OCI-LY1 (cell line): ENCODE results near the gene NID1.
"Not testable (repeated sequence)": the region's sequence is repeated elsewhere in the genome, so short reads cannot be mapped to it uniquely, and the experiment has no call there.

Experiments
- H2AFZ ChIP-seq: fragments of 200-600 bp; sonication (generic), shearing (Covaris generic); 2 replicates; pipeline ENCODE4 v1.6.0; 2014; ENCODE audit warnings: antibody characterized with exemption, mild to moderate bottlenecking, low read length
- H3F3A ChIP-seq: fragments of 200-600 bp; sonication (generic), shearing (Covaris generic); 2 replicates; pipeline ENCODE4 v1.6.0; 2014; ENCODE audit warnings: mild to moderate bottlenecking, antibody characterized with exemption, low read length, moderate library complexity; ENCODE audit not compliant: insufficient read depth
- H3K27ac ChIP-seq: fragments of 200-600 bp; sonication (generic); 2 replicates; pipeline ENCODE4 v1.5.1; 2014; ENCODE audit warnings: low read length, mixed run types, mild to moderate bottlenecking, low read depth; ENCODE audit not compliant: poor library complexity, severe bottlenecking
- H3K27me3 ChIP-seq: fragments of 200-600 bp; sonication (generic); 2 replicates; pipeline ENCODE4 v1.6.0; 2014; ENCODE audit warnings: antibody characterized with exemption, mild to moderate bottlenecking, low read length, moderate library complexity; ENCODE audit not compliant: insufficient read depth
- H3K36me3 ChIP-seq: fragments of 200-600 bp; sonication (generic); 2 replicates; pipeline ENCODE4 v1.6.1; 2014; ENCODE audit warnings: mild to moderate bottlenecking, antibody characterized with exemption, low read length, moderate library complexity, mixed read lengths; ENCODE audit not compliant: insufficient read depth
- H3K4me1 ChIP-seq: fragments of 200-600 bp; sonication (generic); 2 replicates; pipeline ENCODE4 v1.5.1; 2014; ENCODE audit warnings: mild to moderate bottlenecking, low read length, moderate library complexity; ENCODE audit not compliant: insufficient read depth, severe bottlenecking
- H3K4me2 ChIP-seq: fragments of 200-600 bp; sonication (generic), shearing (Covaris generic); 2 replicates; pipeline ENCODE4 v1.6.1; 2014; ENCODE audit warnings: low read length
- H3K4me3 ChIP-seq: fragments of 200-600 bp; sonication (generic); 2 replicates; pipeline ENCODE4 v1.5.1; 2014; ENCODE audit warnings: low read length, low read depth, mild to moderate bottlenecking, mixed read lengths; ENCODE audit not compliant: poor library complexity, severe bottlenecking
- H3K79me2 ChIP-seq: fragments of 200-600 bp; shearing (Covaris generic); 2 replicates; pipeline ENCODE4 v1.6.1; 2016; ENCODE audit warnings: mixed run types, low read length, mixed read lengths; ENCODE audit not compliant: insufficient read depth
- H3K9ac ChIP-seq: fragments of 200-600 bp; sonication (generic), shearing (Covaris generic); 2 replicates; pipeline ENCODE4 v1.6.1; 2014; ENCODE audit warnings: mild to moderate bottlenecking, low read length, mixed read lengths
- H3K9me2 ChIP-seq: fragments of 200-600 bp; sonication (generic), shearing (Covaris generic); 2 replicates; pipeline ENCODE4 v1.6.1; 2014; ENCODE audit warnings: low read depth, mild to moderate bottlenecking, low read length, mixed read lengths
- H3K9me3 ChIP-seq: fragments of 200-600 bp; shearing (Covaris generic); 2 replicates; pipeline ENCODE4 v1.6.1; 2014; ENCODE audit warnings: low read length, mixed read lengths
- H4K20me1 ChIP-seq: fragments of 200-600 bp; sonication (generic), shearing (Covaris generic); 2 replicates; pipeline ENCODE4 v1.6.0; 2016; ENCODE audit warnings: mild to moderate bottlenecking, low read length; ENCODE audit not compliant: insufficient read depth
- CTCF ChIP-seq: fragments of 200-600 bp; sonication (generic), shearing (Covaris generic); IDR thresholded peaks from 2 replicates; pipeline ENCODE4 v1.5.1; 2017; ENCODE audit warnings: mild to moderate bottlenecking, antibody characterized with exemption, low read length, moderate library complexity, mixed read lengths
- EZH2 ChIP-seq: fragments of 200-600 bp; sonication (generic), shearing (Covaris generic); IDR thresholded peaks from 2 replicates; pipeline ENCODE4 v1.8.0; 2017; ENCODE audit warnings: borderline replicate concordance, mixed run types, mild to moderate bottlenecking, antibody characterized with exemption, low read length, moderate library complexity, mixed read lengths

NID1 gene

GRCh38 chr1:236081546-236082227 is 16.8 kb upstream of the NID1 start:
- H3F3A ChIP-seq = no peaks in the 10 kb centered on the region

GRCh38 chr1:236079703-236080102 is 14.8 kb upstream of the NID1 start:
- no peak overlapping the region for H3K4me2 ChIP-seq
- H3K27ac ChIP-seq = no peak overlapping the region
- H3F3A ChIP-seq = no peaks in the 10 kb centered on the region
- H3K36me3 ChIP-seq = no peaks in the 10 kb centered on the region
- no peaks in the 10 kb centered on the region for H4K20me1 ChIP-seq
- no peak overlapping the region for H3K9ac ChIP-seq
- TF ChIP-seq CTCF (no peak), EZH2 (no peak)
- no peaks in the 10 kb centered on the region for H3K4me1 ChIP-seq
- no peaks in the 10 kb centered on the region; the same call in 1 of the 2 replicates for H3K27me3 ChIP-seq
- no peaks in the 10 kb centered on the region for H3K79me2 ChIP-seq
- H2AFZ ChIP-seq = no peak overlapping the region
- no peaks in the 10 kb centered on the region for H3K9me3 ChIP-seq
- H3K9me2 ChIP-seq = no peaks in the 10 kb centered on the region
- no peak overlapping the region for H3K4me3 ChIP-seq

More at GRCh38 chr1:236081546-236082227, 16.8 kb upstream of the NID1 start:
- Histone ChIP-seq H3K4me1 (no peaks in the 10 kb centered on the region), H3K4me3 (no peak overlapping the region), H3K9me3 (no peaks in the 10 kb centered on the region), H4K20me1 (no peaks in the 10 kb centered on the region), H3K27ac (no peak overlapping the region), H3K36me3 (no peaks in the 10 kb centered on the region), H3K4me2 (no peak overlapping the region), H2AFZ (no peak overlapping the region), H3K9ac (no peak overlapping the region), H3K9me2 (no peaks in the 10 kb centered on the region), H3K27me3 (no peaks in the 10 kb centered on the region; the same call in 1 of the 2 replicates), H3K79me2 (no peaks in the 10 kb centered on the region)
- TF ChIP-seq CTCF = no peak
- no peak for TF ChIP-seq EZH2

- no peak overlapping the region for H3K4me2 ChIP-seq
- no peak overlapping the region for H3K4me3 ChIP-seq
- H4K20me1 ChIP-seq = no peaks in the 10 kb centered on the region
- no peaks in the 10 kb centered on the region for H3K36me3 ChIP-seq
- no peak overlapping the region for H3K9ac ChIP-seq
- no peaks in the 10 kb centered on the region for H3F3A ChIP-seq
- no peaks in the 10 kb centered on the region for H3K79me2 ChIP-seq
- no peak overlapping the region for H3K27ac ChIP-seq
- no peaks in the 10 kb centered on the region for H3K9me2 ChIP-seq
- H3K27me3 ChIP-seq = no peaks in the 10 kb centered on the region; the same call in 1 of the 2 replicates
- TF ChIP-seq EZH2 (no peak), CTCF (no peak)
- H3K4me1 ChIP-seq = no peaks in the 10 kb centered on the region
- H2AFZ ChIP-seq = no peak overlapping the region
- no peaks in the 10 kb centered on the region for H3K9me3 ChIP-seq
Measured at GRCh38 chr1:236078993-236079392, 14.1 kb upstream of the NID1 start.

GRCh38 chr1:236078077-236078476 is 13.2 kb upstream of the NID1 start:
- not testable (repeated sequence) for H3K27me3 ChIP-seq, H3K36me3 ChIP-seq, H3K9me2 ChIP-seq, H3K9ac ChIP-seq, H3K4me1 ChIP-seq, H3K4me3 ChIP-seq, H3K4me2 ChIP-seq, H3K27ac ChIP-seq, H3K9me3 ChIP-seq, H3F3A ChIP-seq, H3K79me2 ChIP-seq, H2AFZ ChIP-seq, H4K20me1 ChIP-seq
